WI38 (cell line): ENCODE results near the gene HOXD11.

Experiments
- H3K4me3 ChIP-seq: 2 replicates; pipeline ENCODE4 v1.5.1; 2011; ENCODE audit warnings: low read depth, mild to moderate bottlenecking, control low read depth, low read length
- TF ChIP-seq, protein P1 (sequence below): IDR thresholded peaks from 2 replicates; pipeline ENCODE4 v1.5.1; 2012; ENCODE audit warnings: low read depth, mild to moderate bottlenecking, control low read depth, low read length

Gene HOXD11

DNA sequence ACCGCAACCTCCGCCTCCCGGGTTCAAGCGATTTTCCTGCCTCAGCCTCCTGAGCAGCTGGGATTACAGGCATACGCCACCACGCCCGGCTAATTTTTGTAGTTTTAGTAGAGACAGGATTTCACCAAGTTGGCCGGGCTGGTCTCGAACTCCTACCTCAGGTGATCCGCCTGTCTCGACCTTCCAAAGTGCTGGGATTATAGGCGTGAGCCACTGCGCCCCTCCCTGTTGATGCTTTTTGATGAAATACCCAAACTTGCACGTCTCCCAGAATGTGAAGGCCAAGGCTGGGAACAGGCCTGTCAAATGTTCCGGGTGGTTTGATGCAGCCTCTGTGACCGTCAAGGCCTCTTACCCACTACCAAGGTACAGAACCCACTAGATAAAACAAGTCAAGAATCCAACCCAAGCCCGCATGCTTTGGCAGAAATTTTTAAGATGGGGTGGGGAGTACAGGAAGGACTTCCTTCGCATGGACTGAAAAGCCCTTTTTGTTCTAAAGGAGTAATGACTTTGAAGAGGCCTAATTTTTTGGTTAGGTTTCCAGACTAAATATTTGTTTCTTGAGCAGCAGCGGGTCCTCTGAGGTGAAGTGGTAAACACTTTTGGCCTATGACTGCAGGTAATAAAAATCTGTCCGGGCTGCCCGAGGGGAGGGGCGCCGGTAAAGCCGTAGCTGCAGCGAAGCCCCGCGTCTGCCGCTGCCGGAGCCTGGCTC is 19.6 kb upstream of the HOXD11 start:
- TF ChIP-seq, protein P1, sequence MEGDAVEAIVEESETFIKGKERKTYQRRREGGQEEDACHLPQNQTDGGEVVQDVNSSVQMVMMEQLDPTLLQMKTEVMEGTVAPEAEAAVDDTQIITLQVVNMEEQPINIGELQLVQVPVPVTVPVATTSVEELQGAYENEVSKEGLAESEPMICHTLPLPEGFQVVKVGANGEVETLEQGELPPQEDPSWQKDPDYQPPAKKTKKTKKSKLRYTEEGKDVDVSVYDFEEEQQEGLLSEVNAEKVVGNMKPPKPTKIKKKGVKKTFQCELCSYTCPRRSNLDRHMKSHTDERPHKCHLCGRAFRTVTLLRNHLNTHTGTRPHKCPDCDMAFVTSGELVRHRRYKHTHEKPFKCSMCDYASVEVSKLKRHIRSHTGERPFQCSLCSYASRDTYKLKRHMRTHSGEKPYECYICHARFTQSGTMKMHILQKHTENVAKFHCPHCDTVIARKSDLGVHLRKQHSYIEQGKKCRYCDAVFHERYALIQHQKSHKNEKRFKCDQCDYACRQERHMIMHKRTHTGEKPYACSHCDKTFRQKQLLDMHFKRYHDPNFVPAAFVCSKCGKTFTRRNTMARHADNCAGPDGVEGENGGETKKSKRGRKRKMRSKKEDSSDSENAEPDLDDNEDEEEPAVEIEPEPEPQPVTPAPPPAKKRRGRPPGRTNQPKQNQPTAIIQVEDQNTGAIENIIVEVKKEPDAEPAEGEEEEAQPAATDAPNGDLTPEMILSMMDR = no peak
- no peak overlapping the region for H3K4me3 ChIP-seq

DNA sequence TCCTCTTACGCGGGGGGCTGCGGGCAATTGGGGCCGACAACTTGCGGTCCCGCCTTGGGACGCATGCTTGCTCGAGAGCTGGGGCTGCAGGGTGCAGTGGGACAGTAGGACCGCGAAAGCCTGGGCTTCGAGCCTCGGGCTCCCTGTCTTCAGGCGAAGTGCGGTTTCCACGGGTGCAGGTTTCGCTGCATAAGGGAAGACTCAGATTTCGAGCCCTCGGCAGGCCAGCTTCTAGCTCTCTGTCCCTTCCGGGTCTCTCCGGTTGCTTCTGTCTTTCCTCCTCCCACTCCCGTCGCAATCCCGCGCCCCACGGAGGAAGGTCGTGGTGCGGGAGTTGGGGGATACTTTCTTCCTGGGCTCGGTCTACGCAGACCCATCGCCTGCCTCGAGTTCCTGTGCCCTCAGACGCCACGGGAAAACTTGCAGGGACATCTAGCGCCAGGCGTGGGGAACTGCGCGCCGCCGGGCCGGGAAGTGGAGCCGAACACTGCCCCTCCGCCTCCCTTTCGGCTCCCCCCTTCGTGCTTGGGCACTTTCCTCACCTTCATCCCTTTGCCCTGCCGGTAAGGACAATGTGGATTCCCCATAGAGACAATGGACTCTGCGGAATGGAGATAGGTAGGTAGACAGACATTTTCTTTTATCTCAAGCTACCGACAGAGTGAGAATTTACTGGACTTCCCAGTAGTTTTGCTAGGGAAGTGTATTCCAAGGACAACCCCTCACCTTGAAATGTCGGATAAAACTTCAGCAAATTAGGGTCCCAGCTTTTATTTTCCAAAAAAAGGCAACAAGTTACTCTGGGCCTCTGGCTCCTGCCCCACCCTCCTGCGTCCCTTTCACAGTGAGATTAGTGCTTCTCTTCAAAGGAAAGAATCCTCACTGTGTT is 18.8 kb upstream of the HOXD11 start:
- TF ChIP-seq, protein P1 = peak; percentile 77
- H3K4me3 ChIP-seq = no peak overlapping the region; the same call in 1 of the 2 replicates

DNA sequence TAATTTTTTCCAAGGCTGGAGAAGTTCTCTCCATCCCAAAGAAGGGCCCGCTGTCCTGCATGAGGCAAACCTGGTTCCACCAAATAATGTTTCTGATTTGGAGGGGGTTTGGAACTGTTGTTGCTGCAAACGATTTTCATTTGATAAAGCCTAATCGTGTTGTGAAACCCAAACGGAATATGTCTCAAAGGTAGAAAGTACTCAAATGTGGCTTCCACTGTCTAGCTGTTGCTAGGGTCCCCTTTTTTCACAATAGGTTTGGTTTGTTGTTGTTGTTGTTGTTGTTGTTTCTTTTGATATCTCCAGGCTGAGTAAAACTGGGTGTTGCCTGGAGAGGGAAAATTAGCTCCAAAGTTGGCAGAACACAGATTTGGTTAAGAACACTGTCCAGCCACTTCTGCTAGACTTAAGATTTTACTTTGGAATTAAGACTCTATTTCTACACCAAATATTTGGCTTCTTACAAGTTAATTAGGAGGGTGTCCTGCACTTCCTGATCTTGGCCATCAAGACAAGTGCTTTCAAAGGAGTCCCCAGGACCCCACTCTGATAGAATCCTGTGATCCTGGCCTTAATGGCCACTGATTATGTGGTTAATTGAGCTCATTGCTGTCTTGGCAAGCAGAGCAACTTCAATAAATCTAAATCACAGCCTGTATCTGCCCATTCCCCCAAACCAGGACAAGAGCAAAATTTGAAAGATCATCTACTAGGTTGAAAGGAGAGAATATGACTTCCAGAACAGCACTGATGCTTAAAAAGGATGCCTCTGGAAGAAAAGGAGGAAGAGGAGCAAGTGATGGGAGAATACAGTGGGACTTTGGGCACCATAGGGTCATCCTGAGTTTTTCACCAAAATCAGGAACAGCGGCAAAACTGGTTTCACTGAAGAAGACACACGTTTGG is 17.9 kb upstream of the HOXD11 start:
- no peak overlapping the region for H3K4me3 ChIP-seq
- TF ChIP-seq, protein P1 = no peak

DNA sequence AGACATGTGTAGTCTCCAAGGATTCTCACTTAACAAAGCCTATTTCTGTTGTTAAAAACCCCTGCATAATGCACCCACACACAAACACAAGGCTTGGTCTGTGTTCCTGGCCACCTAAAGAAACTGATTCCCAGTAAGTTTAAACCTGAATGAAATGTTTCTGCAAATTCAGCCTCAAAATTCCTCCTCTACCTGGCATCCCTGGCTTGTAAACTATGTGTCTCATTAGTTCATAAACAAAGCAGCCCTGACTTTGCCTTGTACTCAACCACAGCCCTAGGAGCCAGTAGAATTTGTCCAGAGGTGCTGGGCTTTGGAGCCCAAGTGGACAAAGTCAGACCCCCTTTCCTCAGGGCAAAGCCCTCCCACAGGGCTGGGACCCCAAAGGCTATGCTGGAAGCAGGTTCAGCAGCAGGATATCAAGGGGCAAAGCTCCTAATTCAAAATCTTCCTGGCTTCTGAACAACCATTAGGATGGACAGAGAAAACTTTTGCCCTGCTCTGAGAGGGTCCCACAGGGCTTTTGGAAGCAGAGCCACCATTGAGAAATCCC is 17.2 kb upstream of the HOXD11 start:
- TF ChIP-seq, protein P1 = no peak
- no peak overlapping the region for H3K4me3 ChIP-seq

DNA sequence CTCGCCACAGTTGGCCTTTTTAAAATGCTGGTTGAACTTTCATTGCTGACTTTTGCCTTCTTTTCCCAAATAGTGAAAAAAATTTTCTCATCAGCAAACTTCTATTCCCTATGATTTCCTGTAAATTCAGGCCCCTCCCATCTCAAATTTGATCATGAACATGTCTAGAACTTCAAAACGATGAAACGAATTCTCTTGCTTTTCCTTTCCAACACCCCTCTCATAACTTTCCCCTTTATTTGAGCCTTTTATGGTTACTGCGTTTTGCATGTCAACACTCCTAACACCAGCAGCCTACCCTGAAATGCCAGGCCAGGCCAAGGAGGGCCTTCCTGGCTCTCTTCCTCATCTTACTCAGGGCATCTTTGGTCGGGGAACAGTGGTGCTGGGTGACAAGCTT is 16.2 kb upstream of the HOXD11 start:
- TF ChIP-seq, protein P1 = no peak
- H3K4me3 ChIP-seq = no peak overlapping the region

DNA sequence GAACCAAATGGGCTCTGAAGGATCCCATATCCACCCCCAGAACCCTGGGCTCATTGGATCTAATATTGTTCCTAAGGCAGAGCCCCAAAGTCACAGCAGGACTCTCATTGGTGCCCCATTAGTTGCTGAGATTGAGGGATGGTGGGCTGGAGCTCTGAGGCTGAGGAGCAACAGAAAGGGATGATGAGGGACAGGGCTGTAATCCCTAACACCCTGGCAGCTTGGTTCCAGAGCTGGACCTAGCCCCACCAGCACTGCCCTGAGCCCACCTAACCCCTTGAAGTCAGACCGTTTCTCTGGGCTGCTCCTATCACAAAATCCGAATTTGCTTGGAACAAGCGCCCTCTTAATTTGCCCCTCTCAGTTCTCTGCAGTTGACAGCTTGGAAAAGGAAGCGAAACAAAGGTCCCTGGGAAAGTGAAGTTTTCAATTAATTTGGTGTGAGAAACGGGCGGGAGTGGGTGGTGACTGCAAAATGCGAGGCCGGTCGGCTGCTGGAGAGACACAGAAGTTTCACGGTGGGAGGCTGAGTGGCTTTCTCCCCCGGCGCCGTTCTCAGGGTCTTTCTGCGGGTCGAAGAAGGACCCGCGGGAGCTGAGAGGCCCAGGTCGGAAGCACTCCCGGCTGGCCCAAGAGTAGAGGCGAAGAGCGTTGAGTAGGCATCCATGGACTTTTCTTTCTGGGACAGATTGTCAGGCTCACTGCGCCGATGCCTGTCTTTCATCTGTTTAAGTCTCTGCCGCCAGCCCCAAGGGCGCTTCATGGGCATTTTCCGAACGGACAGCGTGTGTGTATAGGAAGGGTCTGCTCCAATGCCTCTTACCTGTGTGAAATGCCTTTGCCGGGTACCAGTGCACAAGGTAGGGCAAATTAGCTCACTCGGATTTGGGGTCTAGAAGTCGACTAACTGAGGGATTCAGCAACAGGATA is 15.5 kb upstream of the HOXD11 start:
- TF ChIP-seq, protein P1 = no peak

More for the DNA sequence above, 15.5 kb upstream of the HOXD11 start:
- no peak overlapping the region for H3K4me3 ChIP-seq
